Activated CD8-positive, alpha-beta memory T cell treated with anti-CD3 and anti-CD28 coated beads for 48 hours (primary cell): Measurements from ENCODE around the gene DVL2.
"Not testable (repeated sequence)": the region's sequence is repeated elsewhere in the genome, so short reads cannot be mapped to it uniquely, and the experiment has no call there.

Experiments
- DNase-seq, 3 experiments: peaks; one replicate each; pipeline ENCODE4 v3.0.0-alpha.2; 2020; ENCODE audit warnings: low read depth in 2 of 3, low spot score in 2 of 3

DVL2 gene

GRCh38 chr17:7256766-7257456 lies 22.6 kb upstream of the DVL2 start:
- no peak for DNase-seq

- DNase-seq, result no peak
These were observed 20.2 kb upstream of the DVL2 start for GRCh38 chr17:7254511-7254910.

- no peak for DNase-seq
These were observed 18.8 kb upstream of the DVL2 start for GRCh38 chr17:7253082-7253481.

- peak; percentile 93 to 100 (median 97) for DNase-seq
These were observed 18.1 kb upstream of the DVL2 start, which contains the start of gene ELP5 for GRCh38 chr17:7252176-7253043. ELP5 (plus strand) TSS chr17:7252215; CDS start chr17:7252551, 336 bp downstream.

GRCh38 chr17:7251661-7252175 lies 17.4 kb upstream of the DVL2 start, which contains the start of gene CTDNEP1:
CTDNEP1 (minus strand) TSS chr17:7251734; CDS start chr17:7251296, 438 bp downstream.
- DNase-seq, result peak in 1 of 3 experiments; percentile 100

GRCh38 chr17:7250695-7251627 lies 16.6 kb upstream of the DVL2 start:
- no peak for DNase-seq

GRCh38 chr17:7249830-7250229 lies 15.5 kb upstream of the DVL2 start:
- DNase-seq, result no peak

GRCh38 chr17:7249214-7249613 lies 14.9 kb upstream of the DVL2 start:
- no peak for DNase-seq

- DNase-seq, result no peak
These were observed 14.5 kb upstream of the DVL2 start for GRCh38 chr17:7248796-7249195.

- no peak for DNase-seq
These were observed 12.5 kb upstream of the DVL2 start for GRCh38 chr17:7246779-7247178.

- not testable (repeated sequence) for DNase-seq
These were observed 9.5 kb upstream of the DVL2 start for GRCh38 chr17:7243838-7244237.

- no peak for DNase-seq
These were observed 9.1 kb upstream of the DVL2 start for GRCh38 chr17:7243453-7243729.

- peak; percentile 79 to 89 (median 86) for DNase-seq
These were observed 8.6 kb upstream of the DVL2 start for GRCh38 chr17:7242717-7243452.

- peak; percentile 76 to 98 (median 93) for DNase-seq
These were observed 7.7 kb upstream of the DVL2 start, which contains the start of gene GABARAP for GRCh38 chr17:7241783-7242716. GABARAP (minus strand) TSS chr17:7242449; CDS start chr17:7242330, 119 bp downstream.

- no peak for DNase-seq
These were observed 6.9 kb upstream of the DVL2 start for GRCh38 chr17:7241090-7241733.

- DNase-seq, result no peak
These were observed 6.1 kb upstream of the DVL2 start for GRCh38 chr17:7240375-7240774.

GRCh38 chr17:7239091-7240027 lies 5.0 kb upstream of the DVL2 start, which contains the start of gene PHF23:
PHF23 (minus strand) TSS chr17:7239457; CDS start chr17:7239279, 178 bp downstream.
- peak; percentile 83 to 97 (median 92) for DNase-seq
